ENCODE results near the gene PRG2. TPM values are rescaled to one million over a fixed set of nuclear protein-coding genes. Genes with fewer than 3 reads are reported as not detected.

The PRG2 gene
- total RNA-seq, 1 donor from 2014 or later = not detected

- Histone ChIP-seq H3K27me3 (no peaks in the 10 kb centered on the region), H3K4me3 (no peak overlapping the region), H3K27ac (no peak overlapping the region), H3K9me3 (no peaks in the 10 kb centered on the region), H3K4me1 (no peaks in the 10 kb centered on the region), H3K36me3 (no peaks in the 10 kb centered on the region)
- TF ChIP-seq, protein P1, sequence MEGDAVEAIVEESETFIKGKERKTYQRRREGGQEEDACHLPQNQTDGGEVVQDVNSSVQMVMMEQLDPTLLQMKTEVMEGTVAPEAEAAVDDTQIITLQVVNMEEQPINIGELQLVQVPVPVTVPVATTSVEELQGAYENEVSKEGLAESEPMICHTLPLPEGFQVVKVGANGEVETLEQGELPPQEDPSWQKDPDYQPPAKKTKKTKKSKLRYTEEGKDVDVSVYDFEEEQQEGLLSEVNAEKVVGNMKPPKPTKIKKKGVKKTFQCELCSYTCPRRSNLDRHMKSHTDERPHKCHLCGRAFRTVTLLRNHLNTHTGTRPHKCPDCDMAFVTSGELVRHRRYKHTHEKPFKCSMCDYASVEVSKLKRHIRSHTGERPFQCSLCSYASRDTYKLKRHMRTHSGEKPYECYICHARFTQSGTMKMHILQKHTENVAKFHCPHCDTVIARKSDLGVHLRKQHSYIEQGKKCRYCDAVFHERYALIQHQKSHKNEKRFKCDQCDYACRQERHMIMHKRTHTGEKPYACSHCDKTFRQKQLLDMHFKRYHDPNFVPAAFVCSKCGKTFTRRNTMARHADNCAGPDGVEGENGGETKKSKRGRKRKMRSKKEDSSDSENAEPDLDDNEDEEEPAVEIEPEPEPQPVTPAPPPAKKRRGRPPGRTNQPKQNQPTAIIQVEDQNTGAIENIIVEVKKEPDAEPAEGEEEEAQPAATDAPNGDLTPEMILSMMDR (IDR thresholded peaks at IDR 0.05) = no peak
- no peak for ATAC-seq
- intact Hi-C loops (cut with DNase I) = no loop called here
- no peak for DNase-seq
Observed at GRCh38 chr11:57344826-57345225, 45.6 kb downstream of the PRG2 start.

DNA sequence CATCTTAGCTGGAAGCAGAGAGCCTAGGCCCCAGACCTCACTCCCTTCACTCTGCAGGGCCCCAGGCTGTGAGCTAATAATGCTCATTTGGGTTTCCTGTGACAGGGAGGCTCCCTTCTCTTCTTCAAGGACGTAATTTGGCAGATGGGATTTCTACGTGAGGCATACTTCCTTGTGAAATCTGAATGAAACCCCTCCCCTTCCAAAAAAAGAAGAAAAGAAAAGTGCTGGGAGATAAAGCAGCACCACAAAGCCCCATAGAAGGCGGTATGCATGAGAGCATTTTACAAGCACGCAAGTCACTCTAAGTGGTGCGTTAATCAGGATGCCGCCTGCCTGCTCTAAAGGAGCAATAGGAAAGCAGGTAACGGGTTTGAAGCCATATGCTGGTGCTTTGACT is 46.6 kb downstream of the PRG2 start:
- H3K27me3 ChIP-seq = no peaks in the 10 kb centered on the region
- ATAC-seq (no peak), DNase-seq (no peak)
- intact Hi-C loops (cut with DNase I) = no loop called here
- TF ChIP-seq, protein P1 (IDR thresholded peaks at IDR 0.05) = no peak
- H3K9me3 ChIP-seq = no peaks in the 10 kb centered on the region
- no peak overlapping the region for H3K27ac ChIP-seq
- no peaks in the 10 kb centered on the region for H3K4me1 ChIP-seq
- H3K36me3 ChIP-seq = no peaks in the 10 kb centered on the region
- no peak overlapping the region for H3K4me3 ChIP-seq

DNA sequence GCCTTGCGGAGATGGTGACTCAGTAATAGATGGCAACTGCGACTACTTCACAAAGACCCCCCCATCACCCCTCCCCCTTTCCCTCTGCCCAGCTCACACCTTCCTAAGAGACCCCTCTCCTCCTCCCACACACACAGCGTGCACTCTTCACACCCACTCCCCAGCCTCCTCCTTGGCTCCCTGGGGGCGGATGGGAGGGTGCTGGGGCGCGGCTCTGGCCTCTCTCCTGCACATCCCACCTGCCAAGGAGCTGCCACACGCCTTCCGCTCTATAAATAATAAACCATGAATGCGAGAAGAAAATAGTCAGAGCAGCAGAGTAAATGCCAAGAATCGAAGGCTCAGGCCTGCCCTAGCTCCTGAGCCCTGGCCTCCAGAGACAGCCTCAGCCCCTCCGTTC is 47.7 kb downstream of the PRG2 start:
- Histone ChIP-seq H3K4me3 (no peak overlapping the region), H3K27me3 (no peaks in the 10 kb centered on the region), H3K9me3 (no peaks in the 10 kb centered on the region), H3K27ac (no peak overlapping the region), H3K4me1 (no peaks in the 10 kb centered on the region), H3K36me3 (no peaks in the 10 kb centered on the region)
- DNase-seq = no peak
- intact Hi-C loops (cut with DNase I) = no loop called here
- ATAC-seq = no peak
- TF ChIP-seq, protein P1 (IDR thresholded peaks at IDR 0.05) = no peak

DNA sequence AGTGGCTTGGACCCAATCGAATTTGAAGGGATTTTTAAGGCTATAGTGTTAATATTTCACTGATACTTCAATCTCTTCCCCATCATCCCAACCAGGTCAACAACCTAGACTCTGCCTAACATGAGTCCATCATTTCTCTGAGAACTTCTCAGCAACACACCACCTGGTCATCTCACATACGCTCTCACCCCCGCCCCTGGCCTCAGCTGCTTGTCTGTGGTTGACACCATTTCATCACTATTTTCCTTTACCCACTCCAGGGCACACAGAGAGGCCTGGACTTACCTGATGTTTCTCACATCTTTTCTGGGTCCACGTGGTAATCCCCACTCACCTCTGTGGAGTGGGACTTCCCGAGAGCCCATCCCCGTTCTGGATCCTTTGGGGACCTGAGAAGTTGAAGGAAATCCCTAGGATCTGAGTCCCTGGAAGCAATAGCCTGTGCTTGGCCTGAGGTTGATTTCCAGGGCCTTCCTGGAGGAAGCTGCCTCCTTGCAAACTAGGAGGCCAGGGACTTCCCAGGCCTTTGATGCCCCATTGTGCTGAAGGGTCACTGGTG is 49.1 kb downstream of the PRG2 start:
- Histone ChIP-seq H3K9me3 (no peaks in the 10 kb centered on the region), H3K36me3 (no peaks in the 10 kb centered on the region), H3K27ac (no peak overlapping the region), H3K4me3 (no peak overlapping the region), H3K4me1 (peaks cover 2% of the 10 kb centered on the region), H3K27me3 (no peaks in the 10 kb centered on the region)
- TF ChIP-seq, protein P1 (IDR thresholded peaks at IDR 0.05) = no peak
- DNase-seq (no peak), ATAC-seq (no peak)
- intact Hi-C loops (cut with DNase I) = no loop called here

- Histone ChIP-seq H3K27ac (no peak overlapping the region), H3K9me3 (no peaks in the 10 kb centered on the region), H3K4me3 (no peak overlapping the region), H3K4me1 (peaks cover 6% of the 10 kb centered on the region), H3K36me3 (no peaks in the 10 kb centered on the region), H3K27me3 (no peaks in the 10 kb centered on the region)
- TF ChIP-seq, protein P1 (IDR thresholded peaks at IDR 0.05) = no peak
- DNase-seq (no peak), ATAC-seq (no peak)
- intact Hi-C loops (cut with DNase I) = no loop called here
Observed at GRCh38 chr11:57340039-57340615, 50.3 kb downstream of the PRG2 start.

DNA sequence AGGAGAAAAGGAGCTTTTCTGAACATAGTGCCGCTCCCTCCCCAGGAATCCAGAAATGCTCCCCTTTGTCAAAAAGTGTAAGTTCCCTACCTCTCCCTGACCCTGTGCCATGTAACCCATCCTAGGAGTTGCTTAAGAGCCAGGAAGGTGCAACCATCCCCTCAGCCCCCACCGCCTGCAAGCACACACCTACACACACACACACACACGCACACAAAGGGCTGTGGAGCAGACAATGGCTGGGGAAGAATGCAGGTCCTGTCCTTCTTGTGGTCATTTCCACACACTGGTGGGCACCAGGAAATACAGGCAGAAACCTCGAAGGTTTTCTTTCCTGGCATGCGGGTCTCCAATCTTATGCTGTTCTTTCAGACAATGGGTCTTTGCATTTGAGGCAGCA is 51.1 kb downstream of the PRG2 start:
- TF ChIP-seq, protein P1 (IDR thresholded peaks at IDR 0.05) = no peak
- Histone ChIP-seq H3K27ac (no peak overlapping the region), H3K4me3 (no peak overlapping the region), H3K27me3 (no peaks in the 10 kb centered on the region), H3K4me1 (peaks cover 13% of the 10 kb centered on the region), H3K36me3 (no peaks in the 10 kb centered on the region), H3K9me3 (no peaks in the 10 kb centered on the region)
- DNase-seq (no peak), ATAC-seq (no peak)
- intact Hi-C loops (cut with DNase I) = no loop called here
